Subcutaneous adipose tissue (tissue), 4 donors: ENCODE results near the gene SMIM36. TPM values are rescaled to one million over a fixed set of nuclear protein-coding genes. Genes with fewer than 3 reads are reported as not detected.

ENCODE experiments used
- CTCF ChIP-seq: fragments of 450-650 bp; IDR thresholded peaks from one replicate; pipeline ENCODE4 v1.5.1; 2016; ENCODE audit warnings: low read depth, mild to moderate bottlenecking, control low read depth, antibody characterized with exemption, moderate library complexity
- total RNA-seq, 4 donors: library from RNA; depleted of rRNA; stranded (reverse); fragments of >200 nt; gene quantifications; one replicate each; pipeline ENCODE4 v1.1.0, GENCODE V29; 2016

Gene SMIM36
- total RNA-seq, 4 donors from 2014 or later: not detected

DNA sequence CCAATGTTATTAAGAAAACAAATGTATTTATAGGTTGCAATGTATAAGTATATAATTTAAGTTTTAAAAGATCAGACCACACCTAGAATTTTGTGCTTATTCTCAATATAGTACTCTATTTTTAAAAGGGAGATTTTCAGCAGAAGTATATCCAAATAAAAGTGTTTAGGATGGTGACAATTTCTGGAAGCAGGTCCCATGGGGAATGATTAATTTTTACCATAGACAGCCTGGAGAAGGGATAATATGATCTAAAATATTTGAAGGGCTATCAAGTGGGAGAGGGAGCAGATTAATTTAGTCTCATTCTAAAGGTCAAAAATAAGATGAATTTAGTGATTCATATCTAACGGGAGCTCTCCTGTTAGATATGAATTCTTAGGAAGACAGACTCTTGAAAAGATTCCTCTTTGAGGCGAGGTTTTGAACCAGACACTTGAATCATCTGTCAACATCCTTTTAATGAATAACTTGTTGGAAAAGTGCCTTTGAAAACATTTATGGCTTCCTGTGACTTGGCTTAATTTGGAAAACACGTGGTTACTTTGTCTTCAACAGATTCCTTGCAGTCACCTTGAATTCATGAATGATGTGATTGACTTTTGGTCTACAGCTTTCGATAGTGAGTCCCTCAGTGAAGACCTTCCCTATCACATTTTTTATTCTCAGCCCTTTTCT is 29.3 kb upstream of the SMIM36 start:
- no peak for TF ChIP-seq CTCF

DNA sequence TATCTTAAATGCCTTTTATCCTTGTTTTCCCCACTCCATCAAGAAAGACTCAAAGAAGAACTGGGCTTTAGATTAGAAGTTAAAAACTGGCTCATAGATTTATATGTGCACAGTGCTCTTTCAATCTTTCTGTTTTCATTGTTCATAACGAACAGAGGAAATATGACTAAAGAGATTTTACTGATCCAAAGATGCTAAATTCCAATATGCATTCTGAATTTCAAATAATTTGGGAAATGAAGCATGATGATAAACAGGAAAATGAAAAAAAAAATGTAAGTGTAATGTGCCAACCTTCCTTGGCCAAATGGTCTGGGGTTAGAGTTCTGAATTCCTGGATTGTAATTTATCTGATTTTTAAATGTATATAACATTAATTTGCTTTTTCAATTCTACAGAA is 25.0 kb upstream of the SMIM36 start:
- no peak for TF ChIP-seq CTCF

- TF ChIP-seq CTCF: no peak
Observed at GRCh38 chr17:55533608-55534007, 22.4 kb upstream of the SMIM36 start.

DNA sequence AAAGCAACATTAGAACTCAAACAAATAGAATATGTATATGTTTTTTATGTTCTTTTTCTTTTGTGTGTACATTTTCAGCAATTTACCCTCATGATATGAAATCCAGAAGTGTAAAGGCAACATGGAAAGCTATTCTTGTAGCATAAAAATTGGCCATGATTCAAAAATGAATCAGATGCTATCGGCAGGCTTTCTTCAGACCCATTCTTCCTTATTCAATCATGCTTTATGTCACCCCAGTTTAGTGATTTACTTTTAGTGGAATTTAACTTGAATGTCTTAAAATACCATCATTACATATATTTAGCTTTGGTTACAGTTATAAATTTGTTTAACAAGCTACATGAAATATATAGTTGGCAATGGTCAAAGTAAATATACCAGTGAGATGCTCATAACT is 21.4 kb upstream of the SMIM36 start:
- no peak for TF ChIP-seq CTCF

GRCh38 chr17:55531053-55531728 is 19.9 kb upstream of the SMIM36 start:
- TF ChIP-seq CTCF: no peak

DNA sequence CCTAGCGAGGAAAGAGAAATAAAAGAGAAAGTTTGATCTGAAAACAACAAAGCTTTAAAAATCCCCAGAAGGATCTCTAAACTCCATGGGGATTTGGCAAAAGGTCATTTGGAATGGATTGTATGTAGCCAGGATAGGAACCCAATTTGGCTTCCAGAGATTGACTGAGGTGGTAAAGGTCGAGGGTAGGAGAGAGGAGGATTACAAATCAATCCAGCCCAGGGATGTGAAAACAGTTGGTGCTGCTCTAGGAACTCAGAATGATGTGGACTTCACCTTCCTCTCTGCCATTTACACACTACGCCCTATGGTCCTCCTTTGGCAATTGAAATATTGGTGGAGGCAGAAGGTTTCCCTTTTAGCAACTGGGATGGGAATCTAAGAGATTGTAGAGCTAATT is 18.8 kb upstream of the SMIM36 start:
- no peak for TF ChIP-seq CTCF

- no peak for TF ChIP-seq CTCF
Observed at GRCh38 chr17:55527540-55528118, 16.4 kb upstream of the SMIM36 start.
